ENCODE results near the gene UPF1.

Gene UPF1

GRCh38 chr19:18857223-18857622 is 25.5 kb downstream of the UPF1 start:
- DNase-seq (ENCODE audit: low read depth), result no peak

GRCh38 chr19:18858906-18859646 is 27.3 kb downstream of the UPF1 start:
- no peak for DNase-seq (ENCODE audit: low read depth)

- DNase-seq (ENCODE audit: low read depth), result no peak
These were observed 28.0 kb downstream of the UPF1 start for GRCh38 chr19:18859676-18860301.

DNA sequence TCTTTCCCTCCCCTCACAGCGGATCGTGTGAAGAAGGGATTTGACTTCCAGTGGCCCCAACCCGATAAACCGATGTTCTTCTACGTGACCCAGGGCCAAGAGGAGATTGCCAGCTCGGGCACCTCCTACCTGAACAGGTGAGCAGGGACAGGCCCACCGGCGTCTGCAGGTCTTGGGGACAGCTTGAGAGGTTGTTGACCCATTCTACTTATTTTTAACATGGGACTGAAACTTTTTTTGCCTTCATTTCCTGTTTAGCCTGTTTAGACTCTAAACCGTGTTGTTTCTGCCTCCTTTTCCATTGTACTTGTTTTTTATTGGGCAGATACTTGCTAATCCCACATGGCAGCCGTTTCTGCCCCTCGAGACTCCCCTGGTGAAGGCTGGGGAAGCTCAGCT is 28.5 kb downstream of the UPF1 start:
- no peak for DNase-seq (ENCODE audit: low read depth)

DNA sequence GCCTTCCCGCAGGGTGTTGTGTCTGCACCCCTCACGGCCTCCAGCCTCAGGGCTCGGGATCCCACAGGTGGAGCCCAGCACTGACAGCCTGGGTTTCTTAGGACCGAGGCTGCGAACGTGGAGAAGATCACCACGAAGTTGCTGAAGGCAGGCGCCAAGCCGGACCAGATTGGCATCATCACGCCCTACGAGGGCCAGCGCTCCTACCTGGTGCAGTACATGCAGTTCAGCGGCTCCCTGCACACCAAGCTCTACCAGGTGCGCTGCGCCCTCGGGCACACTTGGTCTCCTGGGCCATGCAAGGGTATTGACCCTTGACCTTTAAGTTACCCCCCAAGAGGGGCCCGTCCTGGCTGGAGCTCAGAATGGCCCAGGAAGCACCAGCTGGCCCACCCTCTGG is 29.0 kb downstream of the UPF1 start:
- no peak for DNase-seq (ENCODE audit: low read depth)

DNA sequence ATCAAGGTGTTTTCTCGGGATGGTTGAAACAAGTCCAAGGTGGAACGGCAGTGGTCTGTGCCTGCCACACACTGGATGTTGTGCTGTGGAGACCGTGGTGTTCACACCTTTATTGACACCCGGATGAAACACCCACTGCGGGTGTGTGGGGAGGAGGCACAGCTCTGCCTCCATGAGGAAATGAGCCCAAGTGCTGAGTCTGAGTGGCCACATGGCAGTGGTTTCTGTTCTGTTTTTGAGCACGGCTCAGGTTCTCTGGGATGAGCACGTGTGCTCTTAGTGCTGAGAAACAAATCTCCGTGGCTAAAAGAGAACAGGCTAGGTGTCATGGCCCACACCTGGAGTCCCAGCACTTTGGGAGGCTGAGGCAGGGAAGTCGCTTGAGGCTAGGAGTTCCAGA is 29.5 kb downstream of the UPF1 start:
- no peak for DNase-seq (ENCODE audit: low read depth)

- DNase-seq (ENCODE audit: low read depth), result no peak
These were observed 30.2 kb downstream of the UPF1 start for GRCh38 chr19:18861917-18862316.

GRCh38 chr19:18862976-18863842 is 31.4 kb downstream of the UPF1 start:
- no peak for DNase-seq (ENCODE audit: low read depth)

GRCh38 chr19:18863843-18864362 is 32.1 kb downstream of the UPF1 start:
- DNase-seq (ENCODE audit: low read depth), result no peak

DNA sequence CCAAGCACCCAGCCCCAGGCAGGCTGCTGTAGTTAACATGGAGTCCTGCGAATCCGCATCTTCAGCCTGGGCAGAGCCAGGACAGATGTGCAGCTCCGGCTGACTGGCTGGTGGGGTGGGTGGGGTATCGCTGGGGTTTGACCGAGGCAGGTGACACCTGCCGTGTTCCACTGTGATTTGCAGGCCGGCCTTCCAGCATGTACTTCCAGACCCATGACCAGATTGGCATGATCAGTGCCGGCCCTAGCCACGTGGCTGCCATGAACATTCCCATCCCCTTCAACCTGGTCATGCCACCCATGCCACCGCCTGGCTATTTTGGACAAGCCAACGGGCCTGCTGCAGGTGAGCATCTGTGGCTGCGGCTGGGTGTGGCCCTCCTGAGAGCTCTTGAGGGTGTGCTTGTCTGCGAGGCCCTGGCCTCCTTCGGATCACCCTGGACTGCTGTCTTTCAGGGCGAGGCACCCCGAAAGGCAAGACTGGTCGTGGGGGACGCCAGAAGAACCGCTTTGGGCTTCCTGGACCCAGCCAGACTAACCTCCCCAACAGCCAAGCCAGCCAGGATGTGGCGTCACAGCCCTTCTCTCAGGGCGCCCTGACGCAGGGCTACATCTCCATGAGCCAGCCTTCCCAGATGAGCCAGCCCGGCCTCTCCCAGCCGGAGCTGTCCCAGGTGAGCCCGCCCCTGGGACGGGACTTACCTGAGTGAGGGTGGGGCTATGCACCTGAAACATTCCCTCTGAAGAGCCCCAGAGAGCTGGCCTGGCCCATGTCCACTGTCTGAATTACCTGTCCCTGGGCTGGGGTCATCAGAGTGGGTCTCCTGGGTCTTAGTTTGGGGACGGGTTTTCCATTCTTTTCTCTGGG is 33.6 kb downstream of the UPF1 start:
- DNase-seq (ENCODE audit: low read depth), result no peak

- DNase-seq (ENCODE audit: low read depth), result peak; percentile 41
These were observed 34.4 kb downstream of the UPF1 start for GRCh38 chr19:18865973-18866799.

- DNase-seq (ENCODE audit: low read depth), result no peak
These were observed 35.0 kb downstream of the UPF1 start for GRCh38 chr19:18866800-18867123.

DNA sequence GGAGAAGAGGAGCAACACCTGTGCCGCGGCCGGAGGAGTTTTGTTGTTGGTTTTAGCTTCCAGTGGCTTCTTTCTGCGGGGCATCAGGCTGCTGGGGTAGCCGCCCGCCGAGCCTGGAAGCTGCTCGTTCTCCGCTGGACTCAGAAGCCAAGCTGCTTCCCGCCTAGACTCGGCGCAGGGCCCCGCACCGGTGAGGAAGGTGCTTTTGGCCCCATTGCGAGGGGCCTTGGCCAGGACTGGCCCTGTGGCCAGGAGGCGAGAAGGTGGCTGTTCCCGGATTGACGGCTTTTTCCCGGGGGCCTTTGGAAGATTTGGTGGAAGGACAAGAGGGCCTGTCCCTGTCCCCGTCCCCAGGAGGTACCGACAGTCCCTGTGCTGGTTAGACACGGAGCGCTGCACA is 35.4 kb downstream of the UPF1 start:
- no peak for DNase-seq (ENCODE audit: low read depth)

- no peak for DNase-seq (ENCODE audit: low read depth)
These were observed 36.0 kb downstream of the UPF1 start for GRCh38 chr19:18867751-18868150.

GRCh38 chr19:18868380-18869022 is 36.7 kb downstream of the UPF1 start:
- DNase-seq (ENCODE audit: low read depth), result no peak

- DNase-seq (ENCODE audit: low read depth), result no peak
These were observed 37.4 kb downstream of the UPF1 start for GRCh38 chr19:18869023-18869618.

DNA sequence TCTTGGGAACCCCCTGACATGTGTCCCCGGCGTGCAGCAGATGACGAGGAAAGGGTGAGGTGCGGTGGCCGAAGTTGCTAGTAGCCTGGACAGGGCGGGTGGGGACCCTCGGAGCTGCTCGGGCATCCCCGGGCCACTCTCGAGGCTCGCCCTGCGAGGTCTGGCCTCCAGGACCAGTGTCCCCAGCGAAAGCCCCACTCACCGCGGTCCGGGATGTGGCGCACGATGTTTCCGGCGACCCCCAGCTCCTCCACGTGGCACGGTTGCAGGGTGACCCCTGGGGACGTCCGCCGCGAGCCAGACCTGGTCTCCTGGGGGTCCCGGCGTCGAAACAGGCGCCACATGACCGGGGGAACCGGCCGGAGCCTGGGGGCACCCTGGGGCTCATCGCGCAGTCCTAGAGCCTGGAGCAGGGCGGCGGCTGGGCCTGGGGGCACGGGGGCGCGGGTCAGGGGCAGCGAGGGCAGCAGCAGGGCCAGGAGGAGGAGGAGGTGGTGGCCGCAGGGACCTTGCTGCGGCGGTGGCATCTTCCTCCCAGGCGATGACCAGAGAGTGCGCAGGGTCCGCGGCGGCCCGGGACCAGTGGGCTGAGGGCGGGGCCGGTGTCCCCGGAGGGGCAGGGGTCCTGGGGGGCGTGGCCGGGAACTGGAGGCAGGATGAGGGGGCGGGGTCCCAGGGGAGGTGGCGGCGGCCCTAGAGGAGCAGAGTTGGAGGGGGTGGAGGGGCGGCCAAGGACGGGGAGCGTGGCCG is 38.2 kb downstream of the UPF1 start:
- DNase-seq (ENCODE audit: low read depth), result no peak

GRCh38 chr19:18870531-18871172 is 38.9 kb downstream of the UPF1 start:
- DNase-seq (ENCODE audit: low read depth), result no peak

- no peak for DNase-seq (ENCODE audit: low read depth)
These were observed 39.8 kb downstream of the UPF1 start for GRCh38 chr19:18871543-18871942.
